H1 (cell line): ENCODE data around the gene CHSY3. TPM values are rescaled to one million over a fixed set of nuclear protein-coding genes. Genes with fewer than 3 reads are reported as not detected.

Source experiments
- CTCF ChIA-PET: fragments of 300-600 bp; sonication (Branson Sonifier 250); formaldehyde crosslinking; loops from one replicate; lab custom pipeline; 2021; ENCODE audit not compliant: partially characterized antibody; lab: Charles Lee
- POLR2A ChIA-PET: fragments of 300-600 bp; sonication (Branson Sonifier 250); formaldehyde crosslinking; loops from one replicate; lab custom pipeline; 2021; ENCODE audit warnings: inconsistent platforms; ENCODE audit not compliant: partially characterized antibody; lab: Charles Lee
- DNase-seq, 2 experiments: peaks; one replicate each; pipeline versions ENCODE4 v3.0.0 to v3.0.0-alpha.2; 2010 to 2022; ENCODE audit warnings: low spot score in 2 of 2, low read depth in 1 of 2, mixed read lengths in 1 of 2
- FAIRE-seq: peaks from 2 replicates; lab custom pipeline; 2011; peaks lifted over from hg19 to GRCh38; lab: Jason Lieb, UNC
- H2AFZ ChIP-seq: 2 replicates; pipeline ENCODE4 v1.8.1; 2012; ENCODE audit warnings: low read length, inconsistent platforms
- H2AK5ac ChIP-seq: 2 replicates; pipeline ENCODE4 v1.6.1; 2013; ENCODE audit warnings: low read depth, low read length
- H2BK120ac ChIP-seq: replicated peaks from 2 replicates; pipeline ENCODE3; 2013; ENCODE audit warnings: low read depth, low read length, inconsistent platforms
- H2BK12ac ChIP-seq: 2 replicates; pipeline ENCODE4 v1.6.1; 2013; ENCODE audit warnings: low read depth, low read length
- H2BK15ac ChIP-seq: 2 replicates; pipeline ENCODE4 v1.6.1; 2013; ENCODE audit warnings: low read length
- H2BK20ac ChIP-seq: 2 replicates; pipeline ENCODE4 v1.6.1; 2013; ENCODE audit warnings: low read length
- H2BK5ac ChIP-seq: 2 replicates; pipeline ENCODE4 v1.6.1; 2013; ENCODE audit warnings: low read depth, low read length
- H3K14ac ChIP-seq: 2 replicates; pipeline ENCODE4 v1.6.1; 2013; ENCODE audit warnings: inconsistent platforms; ENCODE audit not compliant: insufficient read length
- H3K18ac ChIP-seq: 2 replicates; pipeline ENCODE4 v1.6.1; 2013; ENCODE audit warnings: low read length; ENCODE audit errors: extremely low read depth
- H3K23ac ChIP-seq: 2 replicates; pipeline ENCODE4 v1.6.1; 2013; ENCODE audit warnings: inconsistent platforms; ENCODE audit not compliant: insufficient read length
- H3K23me2 ChIP-seq: 2 replicates; pipeline ENCODE4 v1.6.1; 2013; ENCODE audit warnings: low read depth, low read length
- H3K27ac ChIP-seq: 2 replicates; pipeline ENCODE4 v1.6.1; 2011; ENCODE audit warnings: low read depth, low read length, inconsistent platforms
- H3K27me3 ChIP-seq, 4 experiments: replicated peaks in 1 of 4; 1 replicate in 1 of 4; 2 replicates in 3 of 4; pipeline versions ENCODE4 v1.6.1 to v1.8.1; 2011 to 2013; ENCODE audit warnings: low read length in 3 of 4, mild to moderate bottlenecking in 3 of 4, inconsistent platforms in 2 of 4, mixed read lengths in 2 of 4, moderate library complexity in 1 of 4; ENCODE audit not compliant: control insufficient read depth in 3 of 4, insufficient read depth in 3 of 4; ENCODE audit errors: extremely low read depth in 1 of 4
- H3K36me3 ChIP-seq, 4 experiments: 2 replicates each; pipeline versions ENCODE4 v1.6.1 to v1.8.1; 2011 to 2013; ENCODE audit warnings: mild to moderate bottlenecking in 4 of 4, low read length in 3 of 4, moderate library complexity in 2 of 4, control low read depth in 1 of 4, inconsistent platforms in 1 of 4; ENCODE audit not compliant: insufficient read depth in 4 of 4, control insufficient read depth in 2 of 4
- H3K4ac ChIP-seq: replicated peaks from 2 replicates; pipeline ENCODE3; 2013; ENCODE audit warnings: low read length, low read depth, mixed read lengths, inconsistent platforms; ENCODE audit not compliant: insufficient read length
- H3K4me1 ChIP-seq, 4 experiments: replicated peaks in 1 of 4; 1 replicate in 1 of 4; 2 replicates in 3 of 4; pipeline versions ENCODE4 v1.6.1 to v1.8.1; 2011 to 2013; ENCODE audit warnings: low read length in 3 of 4, inconsistent platforms in 2 of 4, mixed read lengths in 1 of 4; ENCODE audit not compliant: insufficient read depth in 4 of 4, control insufficient read depth in 3 of 4
- H3K4me2 ChIP-seq, 2 experiments: 2 replicates each; pipeline versions ENCODE4 v1.6.1 to v1.8.1; 2011 to 2013; ENCODE audit warnings: low read depth in 2 of 2, low read length in 2 of 2, control low read depth in 1 of 2, inconsistent platforms in 1 of 2, mild to moderate bottlenecking in 1 of 2; ENCODE audit not compliant: insufficient read depth in 1 of 2
- H3K4me3 ChIP-seq, 4 experiments: fragments of 200-600, 300-600 bp in 1 of 4; sonication (generic), shearing (Covaris generic), sonication (Bioruptor Twin) in 1 of 4; 2 replicates each; pipeline versions ENCODE4 v1.5.1 to v1.8.1; 2011 to 2016; ENCODE audit warnings: low read length in 4 of 4, low read depth in 3 of 4, control low read depth in 2 of 4, inconsistent platforms in 2 of 4, mild to moderate bottlenecking in 2 of 4, mixed read lengths in 1 of 4, moderate library complexity in 1 of 4; ENCODE audit not compliant: insufficient read depth in 2 of 4; ENCODE audit errors: extremely low read depth in 1 of 4
- H3K56ac ChIP-seq: replicated peaks from 2 replicates; pipeline ENCODE3; 2013; ENCODE audit warnings: low read depth, mild to moderate bottlenecking, mixed read lengths, low read length, inconsistent platforms; ENCODE audit not compliant: insufficient read length
- H3K79me1 ChIP-seq: 2 replicates; pipeline ENCODE4 v1.6.1; 2013; ENCODE audit warnings: low read depth, low read length, control low read depth
- H3K79me2 ChIP-seq, 2 experiments: 2 replicates each; pipeline versions ENCODE4 v1.6.1 to v1.8.1; 2012 to 2013; ENCODE audit warnings: low read length in 2 of 2, mild to moderate bottlenecking in 2 of 2, inconsistent platforms in 1 of 2; ENCODE audit not compliant: insufficient read depth in 2 of 2, control insufficient read depth in 1 of 2
- H3K9ac ChIP-seq, 4 experiments: replicated peaks in 1 of 4; 1 replicate in 1 of 4; 2 replicates in 3 of 4; pipeline versions ENCODE4 v1.6.1 to v1.8.1; 2011 to 2013; ENCODE audit warnings: low read depth in 3 of 4, low read length in 3 of 4, control low read depth in 2 of 4, mild to moderate bottlenecking in 2 of 4, moderate library complexity in 2 of 4, inconsistent platforms in 1 of 4; ENCODE audit errors: extremely low read depth in 1 of 4
- H3K9me3 ChIP-seq, 2 experiments: 2 replicates each; pipeline versions ENCODE4 v1.6.1 to v1.8.1; 2012 to 2013; ENCODE audit warnings: mild to moderate bottlenecking in 2 of 2, moderate library complexity in 2 of 2, control low read depth in 1 of 2, inconsistent platforms in 1 of 2, low read depth in 1 of 2, low read length in 1 of 2, mixed read lengths in 1 of 2; ENCODE audit not compliant: insufficient read depth in 2 of 2
- H4K20me1 ChIP-seq, 2 experiments: replicated peaks in 1 of 2; 2 replicates each; pipeline versions ENCODE3 to v1.8.1; 2011 to 2013; ENCODE audit warnings: inconsistent platforms in 2 of 2, low read length in 2 of 2, mild to moderate bottlenecking in 1 of 2; ENCODE audit not compliant: insufficient read depth in 2 of 2, control insufficient read depth in 1 of 2
- H4K5ac ChIP-seq: 2 replicates; pipeline ENCODE4 v1.6.1; 2013; ENCODE audit warnings: low read length, low read depth, mixed read lengths, inconsistent platforms; ENCODE audit not compliant: insufficient read length
- H4K8ac ChIP-seq: 2 replicates; pipeline ENCODE4 v1.8.0; 2013; ENCODE audit warnings: mild to moderate bottlenecking, moderate library complexity, low read length, inconsistent platforms; ENCODE audit not compliant: insufficient read depth; ENCODE audit errors: extremely low read depth
- H4K91ac ChIP-seq: replicated peaks from 2 replicates; pipeline ENCODE3; 2013; ENCODE audit warnings: low read length, mixed read lengths, inconsistent platforms; ENCODE audit not compliant: insufficient read length
- ASH2L ChIP-seq: fragments of 200-600, 300-600 bp; sonication (generic); IDR thresholded peaks from one replicate; pipeline ENCODE4 v1.7.1; 2017; ENCODE audit warnings: low read length
- BCL11A ChIP-seq, 2 experiments: IDR thresholded peaks; one replicate each; pipeline ENCODE4 v1.6.1; 2011; ENCODE audit warnings: low read depth in 2 of 2, low read length in 2 of 2, mild to moderate bottlenecking in 2 of 2
- BRCA1 ChIP-seq: IDR thresholded peaks from 2 replicates; pipeline ENCODE4 v1.6.1; 2012; ENCODE audit warnings: low read depth, low read length, improper control_type of control experiment
- HDAC2 ChIP-seq, 2 experiments: fragments of 300-600 bp in 1 of 2; sonication (generic) in 1 of 2; IDR thresholded peaks; 2 replicates each; pipeline ENCODE4 v1.6.1; 2011 to 2012; ENCODE audit warnings: low read depth in 2 of 2, low read length in 2 of 2, mild to moderate bottlenecking in 2 of 2, moderate library complexity in 2 of 2, borderline replicate concordance in 1 of 2, inconsistent platforms in 1 of 2
- SIN3A ChIP-seq, 2 experiments: IDR thresholded peaks in 1 of 2; conservative IDR thresholded peaks in 1 of 2; 2 replicates each; pipeline ENCODE4 v1.6.1; 2011 to 2012; ENCODE audit warnings: low read length in 2 of 2, improper control_type of control experiment in 1 of 2, low read depth in 1 of 2, mild to moderate bottlenecking in 1 of 2
- WGBS, 2 experiments: shearing (Covaris generic) in 1 of 2; methylation state at CpG; one replicate each; pipeline versions ENCODE4 v1.1.6 to v1.1.7; 2013 to 2015; ENCODE audit warnings: low lambda C conversion rate in 2 of 2, mixed read lengths in 2 of 2, inconsistent platforms in 1 of 2, low coverage in 1 of 2, missing lambda C conversion rate in 1 of 2; ENCODE audit not compliant: insufficient replicate concordance in 2 of 2, insufficient coverage in 1 of 2, insufficient read length in 1 of 2; ENCODE audit errors: extremely low coverage in 1 of 2, missing lambda C conversion rate in 1 of 2; 5-methylcytosine and 5-hydroxymethylcytosine counted together
- polyA plus RNA-seq, 7 experiments: library from polyadenylated mRNA; depleted of rRNA in 3 of 7; stranded (reverse) in 5 of 7; unstranded in 2 of 7; fragments of >200 nt in 5 of 7; fragments of 200-250 nt in 2 of 7; gene quantifications; 1 replicate in 5 of 7; 2 replicates in 1 of 7; 4 replicates in 1 of 7; pipeline versions ENCODE4 v1.2.1 to v1.2.3, GENCODE V29; 2011 to 2013; ENCODE audit warnings: missing spikeins in 2 of 7, mixed read lengths in 2 of 7
- total RNA-seq: library from RNA; stranded (reverse); fragmentation: NEBNext Ultra II Directional; extraction: Animal tissue kit (Norgen Biotek cat#: 25700); gene quantifications from 2 replicates; pipeline ENCODE4 v1.2.1, GENCODE V29; 2021

CHSY3 gene
- total and polyA plus RNA-seq, 2 of the 8 experiments (the other 6 are each of a cell fraction or from before 2014, with no cell fraction given) = 0.24 to 1.8 TPM

DNA sequence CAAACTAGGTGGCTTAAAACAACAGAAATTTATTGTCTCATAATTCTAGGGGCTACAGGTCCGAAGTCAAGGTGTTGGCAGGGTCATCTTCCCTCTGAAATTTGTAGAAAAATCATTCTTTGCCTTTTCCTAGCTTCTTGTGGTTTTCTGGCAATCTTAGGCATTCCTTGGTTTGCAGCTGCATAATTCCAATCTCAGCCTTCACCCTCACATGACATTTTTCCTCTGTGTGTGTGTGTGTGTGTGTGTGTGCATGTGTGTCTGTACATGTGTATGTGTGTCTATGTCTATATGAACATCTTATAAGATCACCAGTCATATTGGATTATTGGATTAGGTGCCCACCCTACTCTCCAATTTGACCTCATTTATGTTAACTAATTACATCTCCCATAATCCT lies 330.6 kb downstream of the CHSY3 start:
- Histone ChIP-seq H3K79me1 (no peaks in the 10 kb centered on the region), H4K8ac (no peak overlapping the region)
- no peak for TF ChIP-seq ASH2L
- no peak for TF ChIP-seq HDAC2 (IDR thresholded peaks at IDR 0.05; ENCODE audit: borderline replicate concordance in 1 of 2, low read depth in 2 of 2, low read length in 2 of 2)
- TF ChIP-seq SIN3A (conservative IDR thresholded peaks at IDR 0.05 in 1 of 2, IDR thresholded peaks at IDR 0.05 in 1 of 2; ENCODE audit: low read depth in 1 of 2, low read length in 2 of 2) = no peak
- no peak for TF ChIP-seq BCL11A (IDR thresholded peaks at IDR 0.05; ENCODE audit: low read depth in 2 of 2, low read length in 2 of 2)
- no peak for TF ChIP-seq BRCA1
- TF ChIP-seq, all 59 proteins: peak for 0
- POLR2A ChIA-PET = no interaction called here
- H3K4me2 ChIP-seq = no peak overlapping the region
- DNase-seq (no peak), FAIRE-seq (no peak)
- H2BK120ac ChIP-seq = no peak overlapping the region
- H2BK5ac ChIP-seq = no peak overlapping the region
- no peaks in the 10 kb centered on the region for H3K36me3 ChIP-seq
- H3K18ac ChIP-seq = no peak overlapping the region
- no peak overlapping the region for H3K27ac ChIP-seq
- H3K23me2 ChIP-seq = no peaks in the 10 kb centered on the region
- no peak overlapping the region for H2AFZ ChIP-seq
- no peak overlapping the region for H2AK5ac ChIP-seq
- H4K91ac ChIP-seq = no peak overlapping the region
- no peaks in the 10 kb centered on the region for H3K4me1 ChIP-seq
- no peak overlapping the region for H4K5ac ChIP-seq
- no peak overlapping the region for H3K9ac ChIP-seq
- H3K27me3 ChIP-seq = no peaks in the 10 kb centered on the region
- H3K56ac ChIP-seq = no peak overlapping the region
- no peak overlapping the region for H3K4ac ChIP-seq
- H3K9me3 ChIP-seq = 0 out of 4 replicates have a peak, but pooled peaks cover 0 to 3% of the 10 kb centered on the region in 2 experiments
- no peak overlapping the region for H2BK15ac ChIP-seq
- H2BK12ac ChIP-seq = no peak overlapping the region
- no peak overlapping the region for H2BK20ac ChIP-seq
- CTCF ChIA-PET = interaction anchor here (2.2 kb wide), 1 partner anchor 9 kb away, joined by 10 read pairs; no protein-coding TSS in a partner anchor
- H3K14ac ChIP-seq = no peak overlapping the region
- H4K20me1 ChIP-seq = no peaks in the 10 kb centered on the region
- no peaks in the 10 kb centered on the region for H3K79me2 ChIP-seq
- no peak overlapping the region for H3K4me3 ChIP-seq
- no peak overlapping the region for H3K23ac ChIP-seq
- 76% methylated on average over 1 of the region's 1 CpG; no CpG with 5 or more reads in 1 of the 2 experiments for WGBS, 2 experiments
